HL-60 (cell line): ENCODE data around the gene MLST8.

Experiments used
- DNase-seq, 2 experiments: peaks; one replicate each; pipeline ENCODE4 v3.0.0-alpha.2; 2010 to 2020; ENCODE audit warnings: low read depth in 1 of 2, low spot score in 1 of 2
- H3K27ac ChIP-seq: fragments of 250-450 bp; sonication (Bioruptor Pico); replicated peaks from 2 replicates; pipeline ENCODE4 v1.5.1; 2020; ENCODE audit warnings: mild to moderate bottlenecking, moderate library complexity
- H3K27me3 ChIP-seq: fragments of 250-450 bp; sonication (Bioruptor Pico); 2 replicates; pipeline ENCODE4 v1.5.1; 2021; ENCODE audit warnings: mild to moderate bottlenecking, moderate library complexity; ENCODE audit not compliant: insufficient read depth, poor library complexity, severe bottlenecking
- H3K4me3 ChIP-seq: replicated peaks from 2 replicates; pipeline ENCODE4 v1.5.1; 2011; ENCODE audit warnings: mild to moderate bottlenecking, control low read depth, low read length; ENCODE audit not compliant: insufficient read depth
- GABPA ChIP-seq: IDR thresholded peaks from 2 replicates; pipeline ENCODE4 v1.6.1; 2012; ENCODE audit warnings: low read depth
- POLR2AphosphoS5 ChIP-seq: IDR thresholded peaks from 2 replicates; pipeline ENCODE4 v1.6.1; 2012; ENCODE audit warnings: low read depth
- SPI1 ChIP-seq: IDR thresholded peaks from 2 replicates; pipeline ENCODE4 v1.6.1; 2012; ENCODE audit warnings: low read depth, mild to moderate bottlenecking, borderline replicate concordance
- TF ChIP-seq, protein P1 (sequence below): IDR thresholded peaks from 2 replicates; pipeline ENCODE4 v1.6.1; 2012; ENCODE audit warnings: low read depth; ENCODE audit not compliant: insufficient replicate concordance
- TF ChIP-seq, protein P2 (sequence below): IDR thresholded peaks from one replicate; pipeline ENCODE4 v1.5.1; 2011; ENCODE audit warnings: low read length, control low read depth, inconsistent platforms; ENCODE audit not compliant: insufficient read depth

The MLST8 gene

DNA sequence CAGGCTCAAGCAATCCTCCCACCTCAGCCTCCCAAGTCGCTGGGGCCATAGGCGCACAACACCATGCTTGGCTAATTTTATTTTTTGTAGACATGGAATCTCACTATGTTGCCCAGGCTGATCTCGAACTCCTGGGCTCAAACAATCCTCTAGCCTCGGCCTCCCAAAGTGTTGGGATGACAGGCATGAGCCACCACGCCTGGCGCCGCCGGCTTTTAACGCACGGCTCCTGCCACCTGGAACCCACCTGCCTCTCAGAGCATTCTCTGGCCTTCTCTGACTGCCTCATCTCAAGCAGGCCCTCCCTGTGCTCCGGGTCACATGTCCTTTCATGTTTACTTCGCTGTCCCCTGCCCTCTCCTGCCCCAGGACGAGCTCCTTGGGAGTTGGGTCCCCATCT, 19.2 kb upstream of the MLST8 start:
- DNase-seq: no peak
- TF ChIP-seq GABPA (no peak), SPI1 (no peak), POLR2AphosphoS5 (no peak)
- TF ChIP-seq, protein P1, sequence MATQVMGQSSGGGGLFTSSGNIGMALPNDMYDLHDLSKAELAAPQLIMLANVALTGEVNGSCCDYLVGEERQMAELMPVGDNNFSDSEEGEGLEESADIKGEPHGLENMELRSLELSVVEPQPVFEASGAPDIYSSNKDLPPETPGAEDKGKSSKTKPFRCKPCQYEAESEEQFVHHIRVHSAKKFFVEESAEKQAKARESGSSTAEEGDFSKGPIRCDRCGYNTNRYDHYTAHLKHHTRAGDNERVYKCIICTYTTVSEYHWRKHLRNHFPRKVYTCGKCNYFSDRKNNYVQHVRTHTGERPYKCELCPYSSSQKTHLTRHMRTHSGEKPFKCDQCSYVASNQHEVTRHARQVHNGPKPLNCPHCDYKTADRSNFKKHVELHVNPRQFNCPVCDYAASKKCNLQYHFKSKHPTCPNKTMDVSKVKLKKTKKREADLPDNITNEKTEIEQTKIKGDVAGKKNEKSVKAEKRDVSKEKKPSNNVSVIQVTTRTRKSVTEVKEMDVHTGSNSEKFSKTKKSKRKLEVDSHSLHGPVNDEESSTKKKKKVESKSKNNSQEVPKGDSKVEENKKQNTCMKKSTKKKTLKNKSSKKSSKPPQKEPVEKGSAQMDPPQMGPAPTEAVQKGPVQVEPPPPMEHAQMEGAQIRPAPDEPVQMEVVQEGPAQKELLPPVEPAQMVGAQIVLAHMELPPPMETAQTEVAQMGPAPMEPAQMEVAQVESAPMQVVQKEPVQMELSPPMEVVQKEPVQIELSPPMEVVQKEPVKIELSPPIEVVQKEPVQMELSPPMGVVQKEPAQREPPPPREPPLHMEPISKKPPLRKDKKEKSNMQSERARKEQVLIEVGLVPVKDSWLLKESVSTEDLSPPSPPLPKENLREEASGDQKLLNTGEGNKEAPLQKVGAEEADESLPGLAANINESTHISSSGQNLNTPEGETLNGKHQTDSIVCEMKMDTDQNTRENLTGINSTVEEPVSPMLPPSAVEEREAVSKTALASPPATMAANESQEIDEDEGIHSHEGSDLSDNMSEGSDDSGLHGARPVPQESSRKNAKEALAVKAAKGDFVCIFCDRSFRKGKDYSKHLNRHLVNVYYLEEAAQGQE: no peak
- TF ChIP-seq, protein P2, sequence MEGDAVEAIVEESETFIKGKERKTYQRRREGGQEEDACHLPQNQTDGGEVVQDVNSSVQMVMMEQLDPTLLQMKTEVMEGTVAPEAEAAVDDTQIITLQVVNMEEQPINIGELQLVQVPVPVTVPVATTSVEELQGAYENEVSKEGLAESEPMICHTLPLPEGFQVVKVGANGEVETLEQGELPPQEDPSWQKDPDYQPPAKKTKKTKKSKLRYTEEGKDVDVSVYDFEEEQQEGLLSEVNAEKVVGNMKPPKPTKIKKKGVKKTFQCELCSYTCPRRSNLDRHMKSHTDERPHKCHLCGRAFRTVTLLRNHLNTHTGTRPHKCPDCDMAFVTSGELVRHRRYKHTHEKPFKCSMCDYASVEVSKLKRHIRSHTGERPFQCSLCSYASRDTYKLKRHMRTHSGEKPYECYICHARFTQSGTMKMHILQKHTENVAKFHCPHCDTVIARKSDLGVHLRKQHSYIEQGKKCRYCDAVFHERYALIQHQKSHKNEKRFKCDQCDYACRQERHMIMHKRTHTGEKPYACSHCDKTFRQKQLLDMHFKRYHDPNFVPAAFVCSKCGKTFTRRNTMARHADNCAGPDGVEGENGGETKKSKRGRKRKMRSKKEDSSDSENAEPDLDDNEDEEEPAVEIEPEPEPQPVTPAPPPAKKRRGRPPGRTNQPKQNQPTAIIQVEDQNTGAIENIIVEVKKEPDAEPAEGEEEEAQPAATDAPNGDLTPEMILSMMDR: no peak
- Histone ChIP-seq H3K4me3 (no peak overlapping the region), H3K27me3 (peaks cover 3% of the 10 kb centered on the region), H3K27ac (no peak overlapping the region)

DNA sequence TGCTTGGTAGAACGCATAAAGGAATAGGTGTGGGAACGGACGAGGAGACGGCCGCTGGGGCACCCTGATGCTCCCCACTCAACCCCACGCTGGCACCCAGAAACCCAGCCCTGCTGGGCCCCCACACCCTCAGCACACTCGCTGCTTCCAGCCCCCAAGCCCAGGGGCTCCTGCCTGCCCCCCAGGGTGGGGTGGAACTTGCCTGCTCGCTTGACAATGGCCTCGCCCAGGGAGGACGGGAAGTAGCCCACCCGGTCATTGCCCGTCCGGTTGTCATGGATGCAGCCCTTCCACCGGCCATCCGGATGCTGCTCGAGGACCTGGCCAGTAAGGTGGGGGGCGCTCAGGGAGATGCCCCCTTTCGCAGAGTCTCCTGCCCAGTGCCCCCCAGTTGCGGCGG, 18.7 kb upstream of the MLST8 start:
- Histone ChIP-seq H3K27ac (no peak overlapping the region), H3K4me3 (no peak overlapping the region), H3K27me3 (peaks cover 3% of the 10 kb centered on the region)
- TF ChIP-seq, protein P2: no peak
- TF ChIP-seq GABPA (no peak), POLR2AphosphoS5 (no peak), SPI1 (no peak)
- TF ChIP-seq, protein P1: no peak
- no peak for DNase-seq

DNA sequence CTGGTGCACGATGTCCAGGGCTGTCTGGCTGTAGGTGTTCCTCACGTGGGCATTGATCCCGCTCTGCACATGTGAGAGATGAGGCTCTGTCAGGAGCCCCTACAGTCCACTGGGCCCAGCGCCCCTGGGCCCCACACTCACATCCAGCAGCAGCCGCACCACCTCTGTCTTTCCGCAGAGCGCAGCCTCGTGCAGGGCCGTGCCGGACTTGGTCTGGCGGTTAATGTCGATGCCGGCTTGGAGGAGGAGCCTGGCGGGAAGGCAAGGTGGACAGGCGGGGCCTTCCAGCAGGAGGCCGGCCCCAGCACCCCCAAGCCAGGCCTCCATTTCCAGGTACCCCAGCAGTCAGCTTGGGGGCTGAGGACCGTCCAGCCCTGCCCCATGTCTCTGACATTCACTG, 18.0 kb upstream of the MLST8 start:
- DNase-seq: no peak
- TF ChIP-seq SPI1 (no peak), POLR2AphosphoS5 (no peak)
- H3K27me3 ChIP-seq: peaks cover 3% of the 10 kb centered on the region
- no peak overlapping the region for H3K4me3 ChIP-seq
- no peak overlapping the region for H3K27ac ChIP-seq

DNA sequence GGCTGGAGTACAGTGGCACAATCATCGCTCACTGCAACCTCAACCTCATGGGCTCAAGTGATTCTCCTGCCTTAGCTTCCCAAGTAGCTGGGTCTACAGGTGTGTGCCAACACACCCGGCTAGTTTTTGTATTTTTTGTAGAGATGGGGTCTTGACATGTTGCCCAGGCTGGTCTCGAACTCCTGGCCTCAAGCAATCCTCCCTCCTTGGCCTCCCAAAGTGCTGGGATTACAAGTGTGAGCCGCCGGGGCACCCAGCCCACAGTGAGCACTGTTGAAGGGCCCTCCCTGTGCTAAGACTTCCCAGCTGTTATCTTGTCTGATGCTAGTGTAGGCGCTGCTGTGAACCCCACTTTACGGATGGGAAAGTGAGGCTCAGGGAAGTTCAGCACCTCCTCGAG, 16.9 kb upstream of the MLST8 start:
- H3K27me3 ChIP-seq: peaks cover 3% of the 10 kb centered on the region
- no peak for DNase-seq
- TF ChIP-seq, protein P1: no peak
- TF ChIP-seq, protein P2: no peak
- no peak for TF ChIP-seq GABPA
- TF ChIP-seq POLR2AphosphoS5: no peak
- TF ChIP-seq SPI1: no peak
- no peak overlapping the region for H3K4me3 ChIP-seq
- H3K27ac ChIP-seq: no peak overlapping the region
